SW 1271 (cell line): ENCODE data around the gene RGS9.

Experiments used
- DNase-seq, 2 experiments: peaks; one replicate each; lab custom pipeline; 2025; lab: John Stamatoyannopoulos, UW

Gene RGS9

DNA sequence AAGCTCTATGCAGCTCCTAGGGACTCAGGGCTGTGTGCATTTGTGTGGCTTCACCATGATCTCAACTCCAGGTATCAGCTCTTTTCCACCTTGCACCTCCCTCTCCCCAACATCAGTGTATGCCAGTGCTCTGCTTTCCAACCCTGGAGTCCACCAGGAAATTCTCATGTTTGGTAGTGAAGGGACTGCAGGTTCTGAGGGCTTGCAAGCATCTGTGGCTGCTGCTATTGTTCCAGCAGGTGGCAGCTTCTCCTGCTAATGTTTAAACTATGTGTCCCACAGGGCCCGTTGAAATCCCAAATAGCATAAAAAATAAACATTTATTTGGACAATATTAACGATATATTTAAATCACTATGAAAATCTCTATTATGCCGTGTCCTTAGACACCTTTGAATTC, 82.0 kb downstream of the RGS9 start:
- peak in 1 of 2 experiments; percentile 21 for DNase-seq

GRCh38 chr17:65219707-65220106, 82.5 kb downstream of the RGS9 start:
- DNase-seq, result no peak

DNA sequence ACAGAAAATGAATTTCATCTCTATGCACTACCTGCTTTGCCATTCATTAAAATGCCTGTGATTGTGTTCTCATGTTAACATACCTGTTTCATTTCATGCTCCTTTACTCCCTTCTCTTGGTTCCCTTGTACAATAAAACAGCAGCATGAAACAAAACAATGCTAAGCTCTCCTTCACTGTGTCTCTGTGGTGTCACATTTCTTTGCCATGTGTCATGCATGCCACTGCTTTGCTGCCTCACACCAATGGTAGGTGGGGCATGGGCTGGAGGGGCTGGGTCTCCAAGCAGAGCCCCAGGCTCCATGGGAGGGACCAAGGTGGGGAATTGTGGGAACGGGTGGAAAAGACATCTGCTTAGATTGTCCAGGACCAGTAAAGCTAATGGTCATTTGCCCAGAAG, 83.6 kb downstream of the RGS9 start:
- peak in 1 of 2 experiments; percentile 12 for DNase-seq

DNA sequence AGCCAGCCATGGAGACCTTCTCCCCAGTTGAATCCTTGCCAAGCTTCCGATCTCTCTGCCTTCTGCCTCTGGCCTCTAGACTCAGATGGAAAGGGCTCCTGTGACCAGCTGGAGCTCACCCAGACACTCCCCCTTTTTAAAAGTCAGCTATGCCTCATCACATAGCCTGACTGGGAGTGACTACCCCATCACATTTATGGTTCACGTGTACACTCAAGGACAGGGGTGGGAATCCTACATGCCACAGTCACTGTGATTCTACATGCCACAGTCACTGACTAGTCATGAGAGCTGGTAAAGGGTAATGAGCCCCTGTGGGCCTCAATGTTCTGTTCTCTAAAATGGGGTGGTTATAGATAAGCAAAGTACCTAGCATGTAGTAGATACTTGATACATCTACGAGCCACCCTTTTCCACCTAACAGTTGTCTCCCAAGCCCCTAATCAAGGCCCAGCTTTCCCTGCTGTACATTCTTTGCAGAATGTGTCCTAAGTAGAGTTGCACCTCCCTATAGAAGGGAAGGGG, 85.1 kb downstream of the RGS9 start:
- no peak for DNase-seq

GRCh38 chr17:65225061-65225460, 87.9 kb downstream of the RGS9 start:
- no peak for DNase-seq

DNA sequence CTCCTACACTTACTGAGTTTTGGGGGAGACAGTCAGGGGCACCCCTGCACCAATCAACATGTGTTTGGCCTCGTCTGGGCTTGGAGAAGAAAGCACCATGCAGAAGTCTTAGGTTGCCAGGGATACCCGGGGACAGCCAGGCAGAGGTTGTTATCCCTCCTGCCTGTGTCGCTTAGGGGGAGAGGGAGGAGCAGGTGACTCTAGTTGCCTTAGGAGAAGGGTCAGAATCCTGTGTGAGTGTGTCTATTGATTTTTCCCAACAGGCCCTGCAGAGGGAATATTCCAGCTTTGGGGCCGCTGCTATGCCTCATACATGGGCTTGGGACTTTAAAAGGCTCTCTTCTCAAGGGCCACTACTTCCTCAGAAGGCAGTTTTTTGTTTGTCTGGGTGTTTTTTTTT, 89.1 kb downstream of the RGS9 start:
- DNase-seq, result no peak

GRCh38 chr17:65227637-65228036, 90.5 kb downstream of the RGS9 start:
- DNase-seq, result no peak

GRCh38 chr17:65228287-65228686, 91.1 kb downstream of the RGS9 start:
- DNase-seq, result no peak

GRCh38 chr17:65228734-65229620, 91.8 kb downstream of the RGS9 start:
- DNase-seq, result no peak

DNA sequence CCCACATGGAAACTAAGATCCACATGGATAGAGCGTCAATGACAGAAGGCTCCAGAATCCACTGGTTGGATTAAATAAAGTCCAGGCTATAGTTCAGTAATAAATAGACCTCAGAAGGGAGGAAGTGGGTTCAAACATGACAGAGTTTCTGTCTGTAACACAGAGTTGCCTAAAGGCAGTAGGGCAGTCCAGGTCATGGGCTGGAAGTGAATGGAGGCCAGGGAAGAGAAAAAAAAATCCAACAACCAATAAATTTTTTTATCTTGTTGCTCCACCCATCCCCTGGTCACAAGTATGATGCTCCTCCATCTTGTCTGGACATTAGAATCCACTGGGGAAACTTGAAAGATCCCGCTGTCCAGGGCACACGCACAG, 92.4 kb downstream of the RGS9 start:
- no peak for DNase-seq

DNA sequence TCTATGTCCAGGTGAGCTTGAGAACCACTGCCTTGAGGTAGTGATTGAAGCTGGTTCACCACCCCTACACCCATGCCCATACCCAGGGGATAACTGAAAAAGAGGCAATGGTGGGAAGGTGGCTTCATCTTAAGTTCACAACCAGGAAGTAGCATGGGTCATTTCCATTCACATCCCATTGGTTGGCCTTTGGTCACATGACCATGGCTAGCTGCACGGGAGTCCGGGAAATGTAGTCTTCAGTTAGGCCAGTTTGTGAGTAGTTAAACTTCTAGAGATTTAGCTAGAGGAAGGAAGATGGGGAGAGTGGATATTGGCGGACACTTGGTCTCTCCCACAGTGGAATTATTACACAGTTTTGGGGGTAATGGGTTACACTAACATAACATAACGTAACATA, 92.9 kb downstream of the RGS9 start:
- no peak for DNase-seq

DNA sequence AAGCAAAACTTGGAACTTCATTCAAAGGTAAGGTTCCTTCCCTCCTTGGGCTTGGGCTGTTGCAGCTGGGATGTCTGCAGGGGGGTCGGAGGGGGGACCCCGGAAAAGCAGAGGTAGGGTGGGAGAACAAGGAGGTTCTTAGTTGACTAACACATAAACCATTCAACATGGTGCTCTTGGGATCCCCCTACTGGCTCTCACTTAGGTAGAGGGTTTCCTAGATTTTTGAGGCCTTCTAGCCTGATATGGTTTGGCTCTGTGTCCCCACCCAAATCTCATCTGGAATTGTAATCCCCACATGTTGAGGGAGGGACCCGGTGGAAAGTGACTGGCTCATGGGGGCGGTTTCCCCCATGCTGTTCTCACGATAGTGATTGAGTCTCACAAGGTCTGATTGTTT, 93.9 kb downstream of the RGS9 start:
- no peak for DNase-seq

DNA sequence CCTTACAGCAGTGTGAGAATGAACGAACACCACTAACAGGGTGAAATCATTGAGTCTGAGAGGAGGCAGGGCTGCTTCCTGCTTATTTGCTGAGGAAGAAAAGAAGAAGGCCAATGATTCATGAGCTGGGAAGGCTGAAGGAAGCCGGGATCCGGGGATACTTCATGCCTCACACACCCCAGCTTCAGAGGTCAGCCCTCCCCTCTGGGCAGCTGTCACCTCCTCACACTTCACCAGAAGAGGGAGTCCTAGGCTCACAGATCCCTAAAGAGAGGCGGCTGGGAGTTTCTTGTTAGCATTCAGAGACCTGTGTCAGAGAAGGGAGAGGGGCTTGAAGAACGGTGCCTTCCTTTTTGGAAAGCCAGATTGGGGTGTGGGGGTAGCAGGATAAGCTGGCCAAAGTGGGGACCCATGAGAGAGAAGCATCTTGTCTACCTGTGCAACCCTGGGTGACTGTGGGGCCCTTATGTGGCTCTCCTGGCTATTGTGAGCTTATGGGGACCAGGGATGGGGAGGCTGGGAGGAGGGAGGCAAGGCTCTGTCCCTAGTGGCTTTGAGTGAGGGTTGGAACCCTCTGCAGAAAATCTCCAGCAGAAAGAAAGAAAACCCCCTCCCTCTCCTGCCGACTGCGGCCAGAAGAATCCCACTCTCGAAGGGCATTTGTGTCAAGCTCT, 94.6 kb downstream of the RGS9 start:
- peak; percentile 28 to 63 for DNase-seq

DNA sequence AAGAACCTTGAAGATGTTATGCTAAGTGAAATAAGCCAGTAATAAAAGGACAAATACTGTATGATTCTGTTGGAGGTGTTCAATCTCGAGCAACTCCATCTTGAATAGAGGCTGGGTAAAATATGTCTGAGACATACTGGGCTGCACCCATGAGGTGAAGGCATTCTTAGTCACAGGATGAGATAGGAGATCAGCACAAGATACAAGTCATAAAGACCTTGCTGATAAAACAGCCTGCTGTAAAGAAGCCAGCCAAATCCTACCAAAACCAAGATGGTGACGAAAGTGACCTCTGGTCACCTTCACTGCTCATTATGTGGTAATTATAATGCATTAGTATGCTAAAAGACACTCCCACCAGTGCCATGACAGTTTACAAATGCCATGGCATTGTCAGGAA, 98.1 kb downstream of the RGS9 start:
- no peak for DNase-seq

- DNase-seq, result no peak
These were observed 99.2 kb downstream of the RGS9 start for GRCh38 chr17:65236321-65236720.

DNA sequence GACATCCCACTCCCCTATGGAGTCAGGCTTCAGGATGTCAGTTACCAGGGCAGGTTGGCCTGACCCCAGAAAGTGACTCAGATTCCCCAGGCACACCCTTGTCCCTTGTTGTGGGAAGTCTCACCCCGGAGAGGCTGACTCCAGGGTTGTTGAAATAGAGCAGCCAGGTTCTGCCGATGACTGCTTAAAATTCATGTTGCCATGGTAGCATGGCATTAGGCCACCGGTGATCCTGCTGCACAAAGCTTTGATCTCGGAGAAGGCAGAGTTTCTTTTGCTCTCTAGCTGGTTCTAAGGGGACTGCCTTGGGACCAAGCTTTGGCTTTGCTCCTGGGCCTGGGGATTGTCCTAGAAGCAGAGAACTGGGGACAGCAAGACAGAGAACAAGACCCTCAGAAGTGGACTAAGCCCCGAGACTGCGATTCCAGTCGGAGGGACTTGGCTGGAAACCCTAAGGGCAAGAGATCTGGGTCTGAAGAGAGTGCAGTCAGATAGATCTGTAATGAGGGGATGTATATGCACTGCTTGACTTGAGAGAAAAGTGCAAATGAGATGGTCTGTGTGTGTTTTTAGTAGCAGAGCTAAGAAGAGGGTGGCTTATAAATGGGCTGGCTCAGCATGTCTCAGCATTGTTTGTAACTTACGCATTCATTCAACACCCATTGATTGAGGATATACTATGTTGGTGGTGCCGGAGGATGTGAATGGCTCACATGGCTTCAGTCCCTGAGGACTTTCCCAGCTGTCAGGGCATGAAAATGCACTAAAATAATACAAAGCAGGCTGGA, 106.9 kb downstream of the RGS9 start:
- no peak for DNase-seq

- DNase-seq, result no peak
These were observed 109.1 kb downstream of the RGS9 start for GRCh38 chr17:65246252-65246651.

DNA sequence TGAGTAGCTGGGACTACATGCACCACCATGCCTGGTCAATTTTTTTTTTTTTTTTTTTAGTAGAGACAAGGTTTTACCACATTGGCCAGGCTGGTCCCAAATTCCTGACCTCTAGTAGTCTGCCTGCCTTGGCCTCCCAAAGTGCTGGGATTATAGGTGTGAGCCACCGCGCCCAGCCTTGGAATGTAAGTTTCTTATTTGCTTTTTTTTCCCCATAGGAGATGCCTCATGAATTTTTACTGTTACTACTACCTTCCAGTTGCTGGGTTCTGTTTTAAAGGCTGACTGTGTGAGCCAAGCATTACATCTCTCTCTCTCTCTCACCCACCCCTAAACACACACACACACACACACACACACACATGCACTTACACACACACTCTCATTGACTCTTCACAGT, 112.6 kb downstream of the RGS9 start:
- DNase-seq, result no peak

DNA sequence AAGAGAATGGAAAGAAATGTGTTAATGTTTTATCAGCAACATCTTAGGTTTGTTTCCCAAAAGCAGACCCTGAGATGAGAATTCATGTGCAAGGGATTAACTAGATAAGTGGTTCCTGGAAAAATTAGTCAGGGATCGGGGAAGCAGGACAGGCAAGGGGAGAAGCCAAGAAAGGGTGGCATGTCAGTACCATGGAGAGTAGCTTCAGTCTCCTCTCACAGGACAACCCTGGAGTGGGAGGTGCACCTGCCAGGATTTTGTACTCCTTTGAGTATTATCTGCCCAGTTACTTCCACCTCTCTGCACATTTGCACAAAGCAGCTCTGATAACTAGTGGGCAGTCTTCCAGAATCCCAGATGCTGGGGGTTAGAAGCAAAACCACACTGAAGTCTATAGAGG, 117.0 kb downstream of the RGS9 start:
- DNase-seq, result no peak

GRCh38 chr17:65259281-65259680, 122.1 kb downstream of the RGS9 start:
- DNase-seq, result no peak

DNA sequence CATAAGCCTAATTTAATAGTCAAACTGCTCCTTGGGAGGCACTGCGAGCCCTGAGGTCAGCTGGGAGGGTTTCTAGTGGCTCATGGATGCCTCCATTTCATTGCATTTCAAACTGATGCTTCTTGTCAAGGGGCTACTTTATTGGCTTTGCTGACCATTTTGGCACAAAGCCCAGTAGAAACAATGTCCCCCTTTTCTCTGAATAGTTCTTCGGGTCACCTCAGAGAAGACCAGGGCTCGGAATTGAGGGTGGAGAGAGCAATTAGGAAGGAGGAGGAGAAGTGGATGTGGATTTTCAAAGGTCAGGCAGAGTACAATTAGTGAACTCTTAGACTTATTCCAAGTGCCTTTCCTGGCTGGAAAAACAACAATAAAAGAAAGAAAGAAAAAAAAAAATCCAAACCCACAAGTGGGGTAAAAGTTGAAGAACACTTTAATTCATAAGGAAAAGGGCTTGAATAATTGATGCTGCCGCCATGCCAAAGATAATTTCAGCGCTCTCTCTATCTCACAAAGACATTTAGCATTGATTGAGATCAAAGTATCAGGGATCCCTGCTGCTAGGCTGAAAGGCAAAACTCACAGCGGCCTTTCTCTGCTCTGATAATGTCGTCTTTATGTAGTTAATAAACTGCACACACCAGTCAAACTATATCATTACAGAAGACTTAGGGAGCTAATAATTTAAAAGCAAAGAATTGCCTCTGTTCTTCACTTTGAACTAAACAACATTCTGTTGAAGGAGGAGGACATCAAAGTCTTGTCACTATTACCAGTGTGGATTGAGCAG, 122.7 kb downstream of the RGS9 start:
- DNase-seq, result no peak

- DNase-seq, result no peak
These were observed 123.5 kb downstream of the RGS9 start for GRCh38 chr17:65260626-65261025.
